CD4-positive, alpha-beta T cell treated with Interleukin-6 for 4 hours (primary cell): ENCODE results near the gene KLHL30.
A peak's percentile ranks its signal among the peaks of the same experiment; 100 is the strongest.

Experiments used
- DNase-seq: peaks from one replicate; pipeline ENCODE4 v3.0.0-alpha.2; 2020; ENCODE audit warnings: mixed read lengths

The KLHL30 gene

DNA sequence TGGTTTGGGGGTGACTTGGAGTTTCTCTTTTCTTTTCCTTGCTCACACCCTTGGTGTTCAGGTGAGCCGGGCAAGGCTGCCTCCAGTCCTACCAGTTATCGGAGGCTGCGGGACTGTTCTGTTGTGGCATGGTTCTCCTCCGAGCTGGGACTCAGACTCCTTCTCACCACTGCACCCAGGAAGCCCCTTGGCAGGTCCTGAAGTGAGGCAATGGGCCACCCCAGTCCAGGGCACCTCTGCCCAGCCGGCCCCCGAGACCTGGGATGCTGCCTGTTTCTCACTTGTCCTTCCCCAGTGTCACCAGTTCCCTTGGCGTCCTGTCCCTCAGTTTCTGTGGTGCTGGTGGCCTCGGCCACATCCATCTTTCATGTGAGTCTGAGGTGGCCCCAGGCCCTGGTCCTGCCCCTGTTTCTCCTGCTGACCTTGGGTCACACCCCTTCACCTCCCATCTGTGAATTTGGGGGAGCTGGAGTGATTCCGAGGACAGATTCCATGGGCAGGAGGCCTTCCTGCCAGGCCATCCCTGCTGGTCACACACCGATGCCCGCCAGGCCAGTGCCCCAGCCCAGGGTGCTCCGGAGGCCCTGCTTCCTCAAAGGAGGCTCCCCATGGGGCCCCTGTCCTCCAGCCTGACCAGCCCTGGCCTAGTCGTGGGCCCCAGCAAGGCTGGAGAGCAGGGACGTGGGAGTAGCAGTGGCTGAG, 6.6 kb upstream of the KLHL30 start:
- DNase-seq = no peak

DNA sequence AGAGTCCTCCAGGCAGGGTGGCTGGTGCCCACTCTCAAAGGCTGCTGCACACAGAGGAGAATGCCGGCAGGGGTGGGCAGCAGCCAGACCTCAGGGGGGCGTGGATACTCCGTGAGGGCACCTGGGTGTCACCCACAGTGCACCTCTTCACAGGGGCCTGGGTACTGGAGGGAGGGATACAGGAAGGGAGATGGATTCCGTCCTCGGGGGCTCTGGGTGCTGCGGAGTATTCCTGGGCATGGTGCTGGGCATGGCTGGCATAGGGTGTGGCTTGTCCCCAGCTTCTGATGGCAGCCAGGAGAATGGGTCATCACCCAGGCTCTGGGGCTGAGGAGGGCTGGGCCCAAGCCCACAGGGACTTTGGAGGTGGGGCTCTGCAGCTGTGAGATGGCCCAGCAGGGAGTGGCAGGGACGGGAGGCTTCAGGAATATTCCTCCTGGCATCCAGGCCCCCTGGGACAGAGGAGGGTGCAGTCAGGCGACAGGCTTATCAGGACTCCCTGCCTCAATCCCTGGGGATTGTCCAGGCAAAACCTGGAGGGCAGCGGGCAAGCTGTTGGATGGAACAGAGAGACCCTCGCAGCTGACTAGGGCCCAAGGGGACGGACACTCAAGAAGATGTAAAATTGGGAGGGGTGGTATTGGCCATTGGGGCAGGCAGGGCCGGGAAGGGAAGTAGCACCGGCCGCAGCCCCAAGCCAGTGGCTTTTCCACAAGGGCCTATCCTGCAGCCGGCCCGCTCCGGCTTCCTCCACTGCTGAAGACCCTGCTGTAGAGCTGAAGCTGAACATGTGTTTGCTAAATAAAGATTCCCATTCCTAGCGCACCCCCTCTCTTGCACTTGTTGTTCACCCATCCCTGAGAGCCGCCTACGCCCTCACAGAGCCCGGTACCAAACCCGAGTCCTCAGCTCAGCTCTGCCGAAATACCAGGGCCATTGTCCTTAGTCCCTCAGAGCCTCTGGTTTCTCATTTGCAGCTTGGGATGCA, 5.7 kb upstream of the KLHL30 start:
- DNase-seq = no peak

DNA sequence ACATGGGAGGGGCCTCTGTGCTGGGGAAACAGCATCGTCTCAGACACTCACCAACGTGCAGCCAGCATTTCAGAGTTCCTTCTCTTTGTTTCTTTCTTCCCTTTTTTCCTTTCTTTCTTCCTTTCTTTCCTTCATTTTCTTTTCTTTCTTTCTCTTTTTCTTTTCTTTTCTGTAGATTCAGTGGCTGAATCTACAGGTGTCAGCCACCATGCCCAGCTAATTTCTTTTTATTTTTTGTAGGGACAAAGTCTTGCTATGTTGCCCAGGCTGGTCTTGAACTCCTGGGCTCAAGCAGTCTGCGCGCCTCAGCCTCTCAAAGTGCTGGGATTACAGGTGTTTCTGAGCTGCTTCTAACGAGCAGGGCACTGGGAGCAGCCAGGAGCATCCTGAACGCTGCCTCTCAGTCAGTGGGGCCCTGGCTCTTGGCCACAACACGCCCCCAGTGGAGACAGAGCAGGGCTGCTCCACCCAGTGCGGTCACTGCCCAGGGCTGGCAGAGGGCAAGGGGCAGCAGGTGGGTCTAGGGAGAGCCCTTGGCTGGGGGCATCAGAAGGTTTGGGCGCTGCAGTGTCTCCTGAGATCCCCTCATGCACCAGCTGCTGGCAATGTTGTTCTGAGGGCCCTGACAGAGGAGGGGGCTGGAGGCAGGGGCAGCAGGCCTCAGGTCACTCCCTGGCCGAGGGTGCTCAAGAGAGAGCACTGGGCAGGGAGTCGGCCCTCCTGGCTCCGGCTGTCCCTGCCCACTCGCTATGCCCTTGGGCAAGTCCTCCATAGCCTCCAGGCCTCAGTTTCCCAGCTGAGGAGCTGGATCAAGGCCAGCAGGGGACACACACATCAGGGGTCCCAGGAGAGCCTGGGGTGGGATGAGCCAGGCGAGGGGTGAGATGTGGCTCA, 4.7 kb upstream of the KLHL30 start:
- DNase-seq = no peak

DNA sequence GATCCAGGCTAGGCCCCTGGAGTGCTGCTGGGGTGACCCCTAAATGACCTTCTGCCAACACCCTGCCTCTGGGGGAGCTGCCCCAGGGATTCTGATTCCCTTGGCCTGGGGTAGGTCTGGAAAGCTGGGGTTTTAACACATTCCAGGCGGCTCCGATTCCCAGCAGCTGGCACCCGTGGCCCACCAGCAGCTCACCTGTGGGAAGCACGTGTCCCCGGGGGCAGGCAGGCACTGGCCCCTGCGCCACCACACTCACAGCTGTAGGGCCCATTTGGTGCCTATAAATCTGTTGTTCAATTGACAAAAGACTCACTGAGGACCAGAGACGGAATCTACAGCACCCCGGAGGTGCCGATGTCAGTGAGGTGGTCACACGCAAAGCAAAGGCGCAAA, 4.1 kb upstream of the KLHL30 start:
- DNase-seq = no peak

DNA sequence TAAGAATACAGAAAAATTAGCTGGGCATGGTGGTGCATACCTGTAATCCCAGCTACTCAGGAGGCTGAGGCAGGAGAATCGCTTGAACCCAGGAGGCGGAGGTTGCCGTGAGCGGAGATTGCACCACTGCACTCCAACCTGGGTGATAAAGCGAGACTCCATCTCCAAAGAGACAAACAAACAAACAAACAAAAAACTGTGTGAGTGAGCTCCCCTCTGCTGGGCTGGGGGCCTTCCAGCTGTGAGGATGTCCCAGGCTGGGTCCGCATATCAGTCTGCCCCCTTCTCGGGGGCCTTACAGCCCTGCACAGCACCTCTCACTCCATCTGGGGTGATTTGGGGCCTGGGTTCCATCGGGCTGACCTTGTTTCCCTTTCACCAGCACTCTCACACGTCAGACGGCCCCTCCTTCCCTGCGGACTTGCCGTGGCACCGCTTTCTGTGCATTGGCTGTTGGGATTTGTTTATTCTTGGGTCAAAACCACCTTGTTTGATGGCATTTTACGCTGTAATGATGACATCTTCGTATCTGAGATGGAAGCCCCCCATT, 2.8 kb upstream of the KLHL30 start:
- DNase-seq = no peak

DNA sequence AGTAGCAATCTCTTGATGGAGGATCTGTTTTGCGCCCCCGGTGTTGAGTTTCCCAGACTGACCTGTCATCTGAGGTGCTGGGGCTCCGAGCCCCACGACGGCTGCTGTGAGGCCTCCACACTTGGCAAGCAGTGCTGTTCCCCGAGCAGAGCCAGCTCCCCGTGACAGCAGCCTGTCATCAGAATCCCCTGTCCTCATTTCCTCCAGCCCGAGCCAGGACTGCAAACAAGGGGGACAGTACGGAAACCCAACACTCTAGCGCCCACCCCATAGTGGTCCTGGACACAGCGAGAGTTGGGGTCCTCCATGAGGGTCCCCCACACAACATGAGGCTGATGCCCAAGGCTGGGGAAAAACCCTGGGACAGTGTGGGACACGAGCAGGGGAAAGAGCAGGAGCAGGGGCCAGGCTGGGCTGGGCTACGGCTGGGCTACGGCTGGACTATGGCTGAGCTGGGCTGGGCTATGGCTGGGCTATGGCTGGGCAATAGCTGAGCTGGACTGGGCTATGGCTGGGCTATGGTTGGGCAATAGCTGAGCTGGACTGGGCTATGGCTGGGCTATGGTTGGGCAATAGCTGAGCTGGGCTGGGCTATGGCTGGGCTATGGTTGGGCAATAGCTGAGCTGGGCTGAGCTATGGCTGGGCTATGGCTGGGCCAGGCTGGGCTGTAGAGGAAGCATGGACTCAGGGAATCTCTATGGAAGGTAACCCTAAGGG, 1.5 kb upstream of the KLHL30 start:
- no peak for DNase-seq

DNA sequence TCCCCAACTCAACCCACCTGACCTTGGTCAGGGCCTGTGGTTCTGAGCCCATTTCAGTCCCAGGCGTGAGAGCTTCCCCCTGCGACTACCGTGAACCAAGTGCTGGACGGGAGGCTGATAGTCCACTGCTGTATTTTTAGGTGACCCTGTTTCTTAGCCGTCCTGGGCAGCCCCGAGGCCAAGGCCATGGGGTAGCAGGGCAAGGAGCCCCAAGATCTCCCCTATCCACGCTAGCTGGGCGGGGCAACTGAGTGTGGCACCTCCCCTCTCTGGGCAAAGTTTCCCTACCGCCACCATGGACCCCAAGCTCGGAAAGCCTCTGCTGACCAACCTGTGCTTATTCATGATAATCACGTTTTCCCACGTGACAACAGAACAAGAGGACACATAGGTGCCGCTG, 583 bp upstream of the KLHL30 start:
- DNase-seq = no peak

DNA sequence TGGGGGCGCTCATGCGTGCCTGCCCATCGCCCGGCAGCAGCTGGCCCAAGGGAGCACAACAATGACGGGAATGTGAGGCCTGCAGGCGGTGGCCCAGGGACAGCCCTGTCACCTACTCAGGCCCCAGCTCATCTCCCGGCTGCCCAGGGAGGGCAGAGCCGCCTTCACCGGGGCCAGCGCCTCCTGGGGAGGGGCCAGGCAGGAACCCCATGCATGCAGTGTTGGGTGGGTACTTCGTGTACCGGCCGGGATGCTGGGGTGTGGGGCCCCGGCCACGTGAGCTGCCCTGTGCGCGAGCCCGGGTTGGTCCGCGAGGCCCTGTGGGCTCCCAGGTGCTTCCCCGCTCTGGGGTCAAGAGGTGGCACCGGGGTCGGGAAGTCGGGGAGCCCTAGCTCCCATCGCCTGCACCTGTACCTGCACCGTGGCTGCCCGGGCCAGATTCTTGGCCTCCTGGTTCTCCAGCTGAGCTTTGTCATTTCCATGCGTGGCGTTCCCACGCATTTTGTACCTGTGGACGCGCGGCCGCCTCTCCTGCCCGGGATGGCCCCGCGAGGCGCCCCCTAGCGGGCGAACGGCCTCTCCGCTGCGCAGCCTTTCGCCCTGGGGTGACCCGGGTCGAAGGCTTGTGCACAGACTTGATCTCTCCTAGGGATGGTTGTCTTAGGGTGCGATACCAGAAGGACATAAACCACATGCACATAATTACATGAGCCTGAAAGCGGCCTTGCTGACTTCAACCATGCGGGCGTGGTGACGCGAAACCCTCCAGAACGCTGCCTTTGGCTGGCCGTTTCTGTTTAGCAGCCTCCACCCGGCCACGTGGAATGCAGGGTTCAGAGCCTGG, 950 bp downstream of the KLHL30 start:
- DNase-seq = peak; percentile 40

DNA sequence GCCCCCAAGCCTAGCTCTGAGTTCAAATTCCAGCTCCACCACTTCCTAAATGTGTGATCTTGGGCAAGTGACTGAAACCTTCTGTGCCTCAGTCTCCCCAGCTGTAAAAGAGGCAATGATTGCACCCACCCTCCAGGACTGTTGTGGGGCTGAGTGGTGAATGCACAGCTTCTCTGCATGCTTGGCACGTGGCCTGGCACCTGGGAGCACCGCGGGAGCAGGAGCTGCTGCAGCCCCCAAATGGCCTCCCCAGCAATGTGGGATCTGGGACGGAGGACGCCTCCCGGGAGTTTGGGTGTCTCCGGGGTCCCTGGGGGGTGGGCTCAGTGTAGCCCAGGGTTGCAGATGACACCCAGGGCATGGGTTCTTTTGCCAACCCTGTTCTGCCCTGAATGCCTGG, 1.6 kb downstream of the KLHL30 start:
- DNase-seq = no peak

DNA sequence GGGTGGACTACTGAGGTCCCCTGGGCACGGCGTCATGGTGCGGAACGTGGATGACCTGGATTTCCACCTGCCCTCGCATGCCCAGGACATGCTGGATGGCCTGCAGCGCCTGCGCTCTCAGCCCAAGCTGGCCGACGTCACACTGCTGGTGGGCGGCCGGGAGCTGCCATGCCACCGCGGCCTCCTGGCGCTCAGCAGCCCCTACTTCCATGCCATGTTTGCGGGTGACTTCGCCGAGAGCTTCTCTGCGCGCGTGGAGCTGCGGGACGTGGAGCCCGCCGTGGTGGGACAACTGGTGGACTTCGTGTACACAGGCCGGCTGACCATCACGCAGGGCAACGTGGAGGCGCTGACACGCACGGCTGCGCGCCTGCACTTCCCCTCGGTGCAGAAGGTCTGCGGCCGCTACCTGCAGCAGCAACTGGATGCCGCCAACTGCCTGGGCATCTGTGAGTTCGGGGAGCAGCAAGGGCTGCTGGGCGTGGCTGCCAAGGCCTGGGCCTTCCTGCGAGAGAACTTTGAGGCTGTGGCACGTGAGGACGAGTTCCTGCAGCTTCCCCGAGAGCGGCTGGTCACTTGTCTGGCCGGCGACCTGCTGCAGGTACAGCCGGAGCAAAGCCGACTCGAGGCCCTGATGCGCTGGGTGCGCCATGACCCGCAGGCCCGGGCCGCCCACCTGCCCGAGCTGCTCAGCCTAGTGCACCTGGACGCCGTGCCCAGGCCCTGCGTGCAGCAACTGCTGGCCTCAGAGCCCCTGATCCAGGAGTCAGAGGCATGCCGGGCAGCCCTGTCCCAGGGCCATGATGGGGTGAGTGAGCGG, 2.5 kb downstream of the KLHL30 start:
- no peak for DNase-seq

DNA sequence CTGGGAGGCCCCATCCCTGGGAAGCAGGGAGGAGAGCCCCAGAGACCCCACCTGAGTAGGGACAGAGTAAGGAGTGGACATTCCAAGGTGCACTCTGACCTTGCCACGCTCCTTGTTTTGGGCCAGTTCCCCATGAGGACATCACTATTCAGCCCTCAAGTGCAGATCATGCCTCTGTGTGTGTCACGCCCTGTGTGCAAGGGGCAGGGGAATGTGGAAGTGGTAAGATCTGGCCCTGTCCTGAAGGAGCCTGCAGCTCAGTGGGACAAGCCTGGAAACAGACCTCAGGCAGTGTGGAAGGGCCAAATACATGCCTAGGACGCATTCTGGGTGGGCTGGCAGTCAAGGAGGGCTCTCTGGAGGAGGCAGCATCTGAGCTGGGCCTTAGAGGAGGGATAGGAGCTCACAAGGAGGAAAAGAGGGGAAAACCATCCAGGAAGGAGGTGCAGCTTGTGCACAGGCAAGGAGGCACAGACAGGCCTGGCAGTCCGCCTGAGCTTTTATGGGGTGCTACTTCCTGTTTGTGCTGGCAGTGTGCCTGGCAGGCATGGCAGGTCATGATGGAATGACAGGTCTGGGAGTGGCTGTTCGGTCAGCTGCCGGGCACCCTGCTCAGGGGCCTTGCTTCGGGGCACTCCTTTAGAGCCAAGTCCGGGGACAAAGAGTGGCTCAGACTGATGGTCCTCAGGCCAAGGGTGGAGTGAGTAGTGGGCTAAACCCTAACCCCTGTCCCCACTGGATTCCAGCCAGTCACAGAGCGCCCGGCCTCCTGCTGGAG, 3.3 kb downstream of the KLHL30 start:
- peak; percentile 14 for DNase-seq

DNA sequence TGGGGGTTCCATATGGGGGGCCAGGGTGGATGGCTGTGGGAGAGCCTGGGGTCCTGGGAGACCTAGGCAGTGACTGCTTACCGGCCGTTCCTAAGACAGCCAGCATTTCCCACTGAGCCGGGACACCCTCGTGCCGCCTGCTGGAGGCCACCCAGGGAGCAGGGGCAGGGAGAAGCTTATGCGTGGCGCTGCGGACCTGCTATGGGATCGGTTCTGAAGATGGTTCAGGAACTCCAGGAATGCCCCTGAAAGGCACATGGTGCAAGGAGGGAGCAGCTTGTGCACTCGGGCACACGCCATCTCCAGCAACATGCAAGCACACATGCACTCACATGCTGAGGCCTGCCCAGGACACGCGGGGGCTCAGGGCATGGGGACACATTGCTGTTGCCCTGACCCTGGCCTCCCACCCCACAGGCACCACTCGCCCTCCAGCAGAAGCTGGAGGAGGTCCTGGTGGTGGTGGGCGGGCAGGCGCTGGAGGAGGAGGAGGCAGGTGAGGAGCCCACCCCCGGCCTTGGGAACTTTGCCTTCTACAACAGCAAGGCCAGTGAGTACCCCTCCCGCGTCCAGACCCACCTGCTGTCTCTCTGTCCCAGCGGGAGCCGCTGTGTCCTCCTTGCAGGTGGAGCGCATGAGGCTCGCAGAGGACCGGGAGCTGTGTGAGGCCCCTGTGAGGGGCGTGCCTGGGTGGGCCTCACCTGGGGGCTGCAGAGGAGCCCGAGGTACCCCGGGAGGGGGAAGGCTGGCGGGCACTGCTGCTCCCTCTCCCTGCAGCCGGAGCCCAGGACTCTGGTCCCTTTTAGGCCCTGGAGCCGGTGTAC, 4.1 kb downstream of the KLHL30 start:
- DNase-seq = no peak

DNA sequence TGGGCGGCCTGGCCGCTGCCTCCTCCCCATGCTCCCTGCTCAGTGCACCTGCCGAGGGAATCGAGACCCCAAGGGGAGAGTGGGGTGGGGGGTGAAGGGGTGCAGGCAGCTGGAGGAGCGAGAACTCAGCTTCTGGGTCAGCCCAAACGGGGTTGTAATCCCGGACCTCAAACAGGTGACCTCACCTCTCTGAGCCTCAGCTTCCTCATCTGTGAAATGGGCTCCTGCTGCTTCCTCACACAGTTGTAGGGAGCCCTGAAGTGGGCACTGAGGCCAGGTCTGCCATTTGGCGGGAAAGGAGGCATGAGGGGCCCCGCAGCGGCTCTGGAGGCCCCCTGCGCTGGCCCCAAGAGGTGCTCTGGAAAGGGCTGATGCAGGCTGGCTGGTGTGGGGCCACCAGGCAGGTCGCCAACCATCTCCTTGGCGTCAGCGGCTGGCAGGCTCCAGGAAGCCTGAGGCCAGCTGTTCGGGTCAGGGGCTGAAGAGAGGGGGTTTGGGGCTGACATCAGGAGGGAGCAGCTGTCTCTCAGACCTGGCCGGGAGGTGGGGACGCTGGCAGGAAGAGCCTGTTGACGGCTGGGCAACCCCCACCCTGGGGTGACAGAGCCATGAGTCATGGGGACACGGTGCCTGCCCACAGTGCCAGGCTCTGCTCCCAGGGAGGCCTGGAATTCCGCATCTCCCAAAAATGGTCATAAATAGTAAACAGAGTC, 4.9 kb downstream of the KLHL30 start:
- no peak for DNase-seq

DNA sequence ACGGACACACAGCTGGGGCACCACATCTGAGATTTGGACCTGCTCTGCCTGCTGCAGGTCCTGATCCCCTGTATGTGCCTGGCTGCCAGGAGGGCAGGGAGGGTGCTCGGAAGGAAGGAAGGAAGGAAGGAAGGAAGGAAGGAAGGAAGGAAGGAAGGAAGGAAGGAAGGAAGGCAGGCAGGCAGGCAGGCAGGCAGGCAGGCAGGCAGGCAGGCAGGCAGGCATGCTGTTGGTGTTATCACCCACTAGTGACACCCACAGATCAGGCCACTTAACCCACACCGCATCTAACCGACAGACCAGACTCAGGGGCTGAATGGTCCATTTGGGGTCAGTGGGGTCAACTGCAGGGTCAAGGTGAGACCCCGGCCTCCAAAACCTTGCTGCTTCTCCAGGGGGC, 5.8 kb downstream of the KLHL30 start:
- DNase-seq = no peak

DNA sequence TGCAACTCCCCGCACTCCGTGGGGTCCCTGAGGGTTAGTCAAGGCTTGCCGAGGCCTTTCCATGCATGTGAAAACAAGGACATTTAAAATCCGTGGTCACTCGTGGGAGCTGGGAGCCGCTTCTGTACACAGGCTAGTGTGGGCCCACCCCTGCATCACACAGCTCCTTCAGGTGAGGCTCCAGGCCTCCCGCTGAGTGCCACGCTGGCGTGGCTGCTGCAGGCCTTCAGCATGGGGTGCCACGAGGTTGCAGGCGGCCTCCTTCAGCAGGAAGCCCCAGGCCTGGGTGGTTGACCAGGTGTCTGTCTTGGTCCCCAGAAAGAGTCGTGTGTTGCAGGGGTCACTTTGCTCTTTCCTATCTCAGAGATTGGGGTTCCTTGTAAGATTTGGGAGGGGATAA, 6.6 kb downstream of the KLHL30 start:
- DNase-seq = no peak

DNA sequence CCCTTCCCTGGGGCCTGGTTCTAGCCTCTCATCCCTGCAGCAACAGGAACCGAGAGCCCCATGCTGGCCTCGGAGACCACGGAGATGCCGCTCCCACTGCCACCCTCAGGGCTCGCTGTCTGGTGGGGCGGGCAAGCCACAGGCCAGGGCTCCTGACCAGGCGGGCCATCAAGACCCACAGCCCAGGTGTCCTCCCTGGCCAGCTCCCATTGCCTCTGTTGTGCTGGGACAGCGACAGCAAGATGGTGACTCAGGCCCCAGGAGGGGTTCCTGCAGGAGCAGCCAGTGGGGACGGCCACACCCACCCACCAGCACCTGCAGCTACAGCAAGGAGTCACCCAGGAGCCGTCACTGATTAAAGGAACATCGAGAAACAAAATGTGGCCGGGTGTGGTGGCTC, 7.4 kb downstream of the KLHL30 start:
- DNase-seq = no peak

DNA sequence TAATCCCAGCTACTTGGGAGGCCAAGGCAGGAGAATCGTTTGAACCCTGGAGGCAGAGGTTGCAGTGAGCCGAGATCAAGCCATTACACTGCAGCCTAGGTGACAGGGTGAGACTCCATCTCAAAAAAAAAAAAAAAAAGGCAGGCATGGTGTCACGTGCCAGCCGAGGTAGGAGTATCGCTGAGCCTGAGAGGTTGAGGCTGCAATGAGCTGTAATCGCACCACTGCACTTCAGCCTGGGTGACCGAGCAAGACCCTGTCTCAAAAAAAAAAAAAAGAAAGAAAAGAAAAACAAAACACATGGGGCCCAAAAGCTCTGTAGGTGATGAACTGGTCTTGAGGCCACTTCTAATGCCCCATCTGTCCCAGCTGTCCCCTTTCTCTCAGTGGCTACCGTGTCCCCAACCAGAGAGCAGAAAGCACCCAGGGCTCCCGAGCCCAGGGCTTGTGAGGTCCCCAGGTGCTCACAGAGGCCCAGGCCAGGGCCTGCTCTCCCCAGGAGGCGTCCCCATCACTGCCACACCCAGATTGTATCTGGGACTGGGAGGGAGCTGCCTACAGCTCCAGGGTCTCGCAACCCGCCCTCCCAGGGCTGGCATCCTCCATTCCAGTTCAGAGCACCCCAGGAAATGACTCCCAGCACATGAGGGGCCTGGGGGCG, 8.5 kb downstream of the KLHL30 start:
- no peak for DNase-seq
